Tibial artery (tissue), 4 donors: ENCODE measurements around the gene TMUB2.

Source experiments
- DNase-seq, 2 donors: peaks; one replicate each; pipeline ENCODE4 v3.0.0-alpha.2; 2019
- H3K27ac ChIP-seq, 2 donors: fragments of 200-600 bp; sonication (generic) in 1 of 2; 1 replicate in 1 of 2; 2 replicates in 1 of 2; pipeline ENCODE4 v1.5.1; 2018 to 2019; ENCODE audit warnings: mild to moderate bottlenecking in 1 of 2
- H3K27me3 ChIP-seq, 2 donors: fragments of 200-600 bp; sonication (generic) in 1 of 2; one replicate each; pipeline versions ENCODE4 v1.5.1 to v1.6.0; 2016 to 2019
- H3K36me3 ChIP-seq, 3 donors: fragments of 200-600 bp; sonication (generic) in 2 of 3; one replicate each; pipeline ENCODE4 v1.5.1; 2016 to 2019; ENCODE audit warnings: mild to moderate bottlenecking in 2 of 3
- H3K4me1 ChIP-seq, 4 donors: fragments of 200-600 bp; sonication (generic) in 2 of 4; 1 replicate in 3 of 4; 2 replicates in 1 of 4; pipeline ENCODE4 v1.5.1; 2016 to 2019
- H3K4me3 ChIP-seq, 2 donors: fragments of 200-600 bp; sonication (generic) in 1 of 2; 1 replicate in 1 of 2; 2 replicates in 1 of 2; pipeline ENCODE4 v1.5.1; 2018 to 2019; ENCODE audit warnings: mild to moderate bottlenecking in 2 of 2
- H3K9me3 ChIP-seq, 3 donors: fragments of 200-600 bp; sonication (generic) in 1 of 3; one replicate each; pipeline ENCODE4 v1.5.1; 2016 to 2019
- intact Hi-C: fragments of 100-400 bp; cut with DNase I; formaldehyde crosslinking; loops from one replicate; pipeline ENCODE4 v1.15.0; 2023; ENCODE audit warnings: low total_unique reads
- TF ChIP-seq, protein P1 (sequence below), 2 experiments: fragments of 200-600 bp in 1 of 2; fragments of 450-650 bp in 1 of 2; IDR thresholded peaks; one replicate each; pipeline ENCODE4 v1.5.1; 2017 to 2019; ENCODE audit warnings: antibody characterized with exemption in 2 of 2, mild to moderate bottlenecking in 1 of 2, moderate library complexity in 1 of 2

TMUB2 gene

GRCh38 chr17:44220213-44221083 is 33.7 kb downstream of the TMUB2 start:
- Histone ChIP-seq H3K36me3 (peaks cover 16 to 19% (median 17%) of the 10 kb centered on the region in 3 donors), H3K4me1 (peaks cover 0 to 49% (median 38%) of the 10 kb centered on the region in 4 donors), H3K27ac (peak overlapping the region; percentile 94 to 99), H3K9me3 (no peaks in the 10 kb centered on the region), H3K4me3 (peak overlapping the region; percentile 81 to 83), H3K27me3 (no peaks in the 10 kb centered on the region)
- TF ChIP-seq, protein P1, sequence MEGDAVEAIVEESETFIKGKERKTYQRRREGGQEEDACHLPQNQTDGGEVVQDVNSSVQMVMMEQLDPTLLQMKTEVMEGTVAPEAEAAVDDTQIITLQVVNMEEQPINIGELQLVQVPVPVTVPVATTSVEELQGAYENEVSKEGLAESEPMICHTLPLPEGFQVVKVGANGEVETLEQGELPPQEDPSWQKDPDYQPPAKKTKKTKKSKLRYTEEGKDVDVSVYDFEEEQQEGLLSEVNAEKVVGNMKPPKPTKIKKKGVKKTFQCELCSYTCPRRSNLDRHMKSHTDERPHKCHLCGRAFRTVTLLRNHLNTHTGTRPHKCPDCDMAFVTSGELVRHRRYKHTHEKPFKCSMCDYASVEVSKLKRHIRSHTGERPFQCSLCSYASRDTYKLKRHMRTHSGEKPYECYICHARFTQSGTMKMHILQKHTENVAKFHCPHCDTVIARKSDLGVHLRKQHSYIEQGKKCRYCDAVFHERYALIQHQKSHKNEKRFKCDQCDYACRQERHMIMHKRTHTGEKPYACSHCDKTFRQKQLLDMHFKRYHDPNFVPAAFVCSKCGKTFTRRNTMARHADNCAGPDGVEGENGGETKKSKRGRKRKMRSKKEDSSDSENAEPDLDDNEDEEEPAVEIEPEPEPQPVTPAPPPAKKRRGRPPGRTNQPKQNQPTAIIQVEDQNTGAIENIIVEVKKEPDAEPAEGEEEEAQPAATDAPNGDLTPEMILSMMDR (IDR thresholded peaks at IDR 0.05), result no peak
- peak; percentile 33 to 77 for DNase-seq
- intact Hi-C loops, result no loop called here

- Histone ChIP-seq H3K9me3 (no peaks in the 10 kb centered on the region), H3K27ac (peak overlapping the region; percentile 94 to 99), H3K4me3 (peak overlapping the region; percentile 81 to 83), H3K27me3 (no peaks in the 10 kb centered on the region), H3K4me1 (peaks cover 0 to 48% (median 38%) of the 10 kb centered on the region in 4 donors), H3K36me3 (peaks cover 8 to 10% (median 9%) of the 10 kb centered on the region in 3 donors)
- intact Hi-C loops, result no loop called here
- DNase-seq, result peak; percentile 75 to 90
- TF ChIP-seq, protein P1 (IDR thresholded peaks at IDR 0.05), result no peak
Observed at GRCh38 chr17:44221084-44221861, 34.5 kb downstream of the TMUB2 start.

DNA sequence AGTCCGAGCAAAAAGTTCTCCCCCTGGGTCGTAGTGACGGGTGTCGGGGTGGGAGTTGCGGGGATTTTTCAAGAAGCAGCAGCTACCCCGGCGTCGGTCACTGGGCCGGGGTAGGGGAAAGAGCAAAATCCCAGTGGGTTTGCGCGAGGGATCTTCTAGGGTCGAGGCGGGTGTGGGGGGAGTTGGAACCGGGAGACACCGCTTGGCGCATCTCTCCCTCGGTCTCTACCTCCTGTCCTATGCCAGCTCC is 35.0 kb downstream of the TMUB2 start:
- TF ChIP-seq, protein P1 (IDR thresholded peaks at IDR 0.05), result no peak
- intact Hi-C loops, result no loop called here
- Histone ChIP-seq H3K4me1 (peaks cover 0 to 43% (median 35%) of the 10 kb centered on the region in 4 donors), H3K9me3 (no peaks in the 10 kb centered on the region), H3K27me3 (no peaks in the 10 kb centered on the region), H3K36me3 (peaks cover 3 to 5% (median 4%) of the 10 kb centered on the region in 3 donors), H3K27ac (peak overlapping the region; percentile 94 to 99), H3K4me3 (peak overlapping the region; percentile 81 to 83)
- peak in 1 of 2 donors; percentile 74 for DNase-seq

- intact Hi-C loops, result no loop called here
Observed at GRCh38 chr17:44222112-44222869, 35.5 kb downstream of the TMUB2 start.

More at GRCh38 chr17:44222112-44222869, 35.5 kb downstream of the TMUB2 start:
- H3K9me3 ChIP-seq, result no peaks in the 10 kb centered on the region
- H3K27me3 ChIP-seq, result no peaks in the 10 kb centered on the region
- peak; percentile 87 to 92 for DNase-seq
- H3K4me1 ChIP-seq, result peaks cover 0 to 38% (median 31%) of the 10 kb centered on the region in 4 donors
- TF ChIP-seq, protein P1 (IDR thresholded peaks at IDR 0.05), result peak in 1 of 2 experiments; percentile 14
- peak overlapping the region; percentile 94 to 99 for H3K27ac ChIP-seq
- H3K4me3 ChIP-seq, result peak overlapping the region; percentile 81 to 83
- H3K36me3 ChIP-seq, result peaks cover 0 to under 1% (median 0%) of the 10 kb centered on the region in 3 donors
